HEK293 (cell line): ENCODE data around the gene MMP23B.

ENCODE experiments used
- FEZF1 ChIP-seq: fragments of 450-650 bp; formaldehyde crosslinking; IDR thresholded peaks from 2 replicates; pipeline ENCODE4 v1.5.1; 2016; ENCODE audit warnings: missing biosample characterization, missing genetic modification characterization
- GLIS1 ChIP-seq: fragments of 450-650 bp; formaldehyde crosslinking; IDR thresholded peaks from 2 replicates; pipeline ENCODE4 v1.5.1; 2016; ENCODE audit warnings: missing biosample characterization, missing genetic modification characterization
- SCRT2 ChIP-seq: fragments of 450-650 bp; formaldehyde crosslinking; IDR thresholded peaks from 2 replicates; pipeline ENCODE4 v1.5.1; 2016; ENCODE audit warnings: missing biosample characterization, missing genetic modification characterization
- SP7 ChIP-seq: fragments of 450-650 bp; formaldehyde crosslinking; IDR thresholded peaks from 2 replicates; pipeline ENCODE4 v1.5.1; 2016; ENCODE audit warnings: missing biosample characterization, missing genetic modification characterization
- TCF7L2 ChIP-seq: IDR thresholded peaks from 2 replicates; pipeline ENCODE4 v1.6.1; 2011; ENCODE audit warnings: low read depth, mild to moderate bottlenecking, inconsistent platforms, low read length, moderate library complexity, borderline replicate concordance
- ZBTB7A ChIP-seq: fragments of 450-650 bp; formaldehyde crosslinking; IDR thresholded peaks from 2 replicates; pipeline ENCODE4 v1.5.1; 2016; ENCODE audit warnings: low read depth, missing biosample characterization, missing genetic modification characterization
- ZFHX2 ChIP-seq: fragments of 450-650 bp; formaldehyde crosslinking; conservative IDR thresholded peaks from 2 replicates; pipeline ENCODE4 v1.5.1; 2016; ENCODE audit warnings: missing biosample characterization, missing genetic modification characterization
- ZNF184 ChIP-seq: fragments of 450-650 bp; IDR thresholded peaks from 2 replicates; pipeline ENCODE4 v1.5.1; 2018; ENCODE audit warnings: missing biosample characterization, mild to moderate bottlenecking, missing genetic modification characterization
- ZNF23 ChIP-seq: fragments of 450-650 bp; formaldehyde crosslinking; IDR thresholded peaks from 2 replicates; pipeline ENCODE4 v1.5.1; 2016; ENCODE audit warnings: missing biosample characterization, missing genetic modification characterization, borderline replicate concordance
- ZNF391 ChIP-seq: fragments of 450-650 bp; formaldehyde crosslinking; IDR thresholded peaks from 2 replicates; pipeline ENCODE4 v1.5.1; 2016; ENCODE audit warnings: low read depth, missing biosample characterization, missing genetic modification characterization, borderline replicate concordance
- ZSCAN30 ChIP-seq: fragments of 450-650 bp; IDR thresholded peaks from 2 replicates; pipeline ENCODE4 v1.5.1; 2018; ENCODE audit warnings: missing biosample characterization, mild to moderate bottlenecking, missing genetic modification characterization, moderate library complexity
- TF ChIP-seq, protein P1 (sequence below): fragments of 450-650 bp; formaldehyde crosslinking; IDR thresholded peaks from 2 replicates; pipeline ENCODE4 v1.5.1; 2017; ENCODE audit warnings: missing biosample characterization, missing genetic modification characterization
- TF ChIP-seq, protein P2 (sequence below): fragments of 450-650 bp; formaldehyde crosslinking; conservative IDR thresholded peaks from 2 replicates; pipeline ENCODE4 v1.5.1; 2016; ENCODE audit warnings: low read depth, missing biosample characterization, missing genetic modification characterization
- TF ChIP-seq, protein P3 (sequence below): fragments of 450-650 bp; formaldehyde crosslinking; IDR thresholded peaks from 2 replicates; pipeline ENCODE4 v1.5.1; 2016; ENCODE audit warnings: missing biosample characterization, missing genetic modification characterization
- TF ChIP-seq, protein P4 (sequence below): fragments of 450-650 bp; formaldehyde crosslinking; IDR thresholded peaks from 2 replicates; pipeline ENCODE4 v1.5.1; 2016; ENCODE audit warnings: missing biosample characterization, missing genetic modification characterization
- TF ChIP-seq, protein P5 (sequence below): fragments of 450-650 bp; formaldehyde crosslinking; IDR thresholded peaks from 2 replicates; pipeline ENCODE4 v1.5.1; 2016; ENCODE audit warnings: missing biosample characterization, missing genetic modification characterization
- TF ChIP-seq, protein P6 (sequence below): fragments of 450-650 bp; formaldehyde crosslinking; IDR thresholded peaks from 2 replicates; pipeline ENCODE4 v1.5.1; 2016; ENCODE audit warnings: missing biosample characterization, missing genetic modification characterization
- TF ChIP-seq, protein P7 (sequence below): fragments of 450-650 bp; formaldehyde crosslinking; IDR thresholded peaks from 2 replicates; pipeline ENCODE4 v1.5.1; 2016; ENCODE audit warnings: missing biosample characterization, missing genetic modification characterization
- TF ChIP-seq, protein P8 (sequence below): fragments of 450-650 bp; formaldehyde crosslinking; IDR thresholded peaks from 2 replicates; pipeline ENCODE4 v1.5.1; 2016; ENCODE audit warnings: missing biosample characterization, missing genetic modification characterization

Gene MMP23B

DNA sequence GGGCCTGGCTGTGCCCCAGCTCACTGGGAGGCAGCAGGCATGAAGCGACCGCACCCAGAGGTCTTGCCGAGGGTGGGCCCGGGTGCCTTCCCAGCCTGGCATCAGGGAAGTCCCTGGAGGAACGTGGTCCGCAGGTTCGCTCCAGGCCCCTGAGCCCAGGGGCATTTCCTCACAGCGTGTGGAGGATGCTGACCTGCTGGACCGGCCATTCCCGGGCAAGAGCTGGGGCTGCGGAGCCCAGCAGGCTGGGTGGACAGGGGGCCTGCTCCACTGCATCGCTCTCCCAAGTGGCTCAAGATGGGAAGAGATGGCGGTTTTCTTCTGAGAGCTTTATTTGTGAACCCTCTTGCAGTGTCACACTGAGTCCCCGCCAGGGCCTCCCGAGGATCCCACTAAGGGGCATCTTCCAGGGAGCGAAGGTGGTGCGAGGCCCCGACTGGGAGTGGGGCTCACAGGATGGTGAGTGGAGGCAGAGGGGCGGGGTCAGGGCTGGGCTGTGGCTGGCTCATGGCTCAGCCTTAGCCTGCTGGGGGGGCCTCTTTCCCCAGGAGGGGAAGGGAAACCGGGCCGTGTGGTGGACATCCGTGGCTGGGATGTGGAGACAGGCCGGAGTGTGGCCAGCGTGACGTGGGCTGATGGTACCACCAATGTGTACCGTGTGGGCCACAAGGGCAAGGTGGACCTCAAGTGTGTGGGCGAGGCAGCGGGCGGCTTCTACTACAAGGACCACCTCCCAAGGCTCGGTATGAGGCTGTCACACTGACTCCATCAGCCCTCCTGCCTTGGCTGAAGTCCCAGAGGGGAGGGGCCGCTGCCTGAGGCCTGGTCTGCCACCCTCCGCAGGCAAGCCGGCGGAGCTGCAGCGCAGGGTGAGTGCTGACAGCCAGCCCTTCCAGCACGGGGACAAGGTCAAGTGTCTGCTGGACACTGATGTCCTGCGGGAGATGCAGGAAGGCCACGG, 7.2 kb upstream of the MMP23B start (continued):
- TF ChIP-seq FEZF1 (tag by site-specific recombination) = no peak
- TF ChIP-seq, protein P1, sequence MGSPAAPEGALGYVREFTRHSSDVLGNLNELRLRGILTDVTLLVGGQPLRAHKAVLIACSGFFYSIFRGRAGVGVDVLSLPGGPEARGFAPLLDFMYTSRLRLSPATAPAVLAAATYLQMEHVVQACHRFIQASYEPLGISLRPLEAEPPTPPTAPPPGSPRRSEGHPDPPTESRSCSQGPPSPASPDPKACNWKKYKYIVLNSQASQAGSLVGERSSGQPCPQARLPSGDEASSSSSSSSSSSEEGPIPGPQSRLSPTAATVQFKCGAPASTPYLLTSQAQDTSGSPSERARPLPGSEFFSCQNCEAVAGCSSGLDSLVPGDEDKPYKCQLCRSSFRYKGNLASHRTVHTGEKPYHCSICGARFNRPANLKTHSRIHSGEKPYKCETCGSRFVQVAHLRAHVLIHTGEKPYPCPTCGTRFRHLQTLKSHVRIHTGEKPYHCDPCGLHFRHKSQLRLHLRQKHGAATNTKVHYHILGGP (tag by site-specific recombination) = no peak
- TF ChIP-seq, protein P2, sequence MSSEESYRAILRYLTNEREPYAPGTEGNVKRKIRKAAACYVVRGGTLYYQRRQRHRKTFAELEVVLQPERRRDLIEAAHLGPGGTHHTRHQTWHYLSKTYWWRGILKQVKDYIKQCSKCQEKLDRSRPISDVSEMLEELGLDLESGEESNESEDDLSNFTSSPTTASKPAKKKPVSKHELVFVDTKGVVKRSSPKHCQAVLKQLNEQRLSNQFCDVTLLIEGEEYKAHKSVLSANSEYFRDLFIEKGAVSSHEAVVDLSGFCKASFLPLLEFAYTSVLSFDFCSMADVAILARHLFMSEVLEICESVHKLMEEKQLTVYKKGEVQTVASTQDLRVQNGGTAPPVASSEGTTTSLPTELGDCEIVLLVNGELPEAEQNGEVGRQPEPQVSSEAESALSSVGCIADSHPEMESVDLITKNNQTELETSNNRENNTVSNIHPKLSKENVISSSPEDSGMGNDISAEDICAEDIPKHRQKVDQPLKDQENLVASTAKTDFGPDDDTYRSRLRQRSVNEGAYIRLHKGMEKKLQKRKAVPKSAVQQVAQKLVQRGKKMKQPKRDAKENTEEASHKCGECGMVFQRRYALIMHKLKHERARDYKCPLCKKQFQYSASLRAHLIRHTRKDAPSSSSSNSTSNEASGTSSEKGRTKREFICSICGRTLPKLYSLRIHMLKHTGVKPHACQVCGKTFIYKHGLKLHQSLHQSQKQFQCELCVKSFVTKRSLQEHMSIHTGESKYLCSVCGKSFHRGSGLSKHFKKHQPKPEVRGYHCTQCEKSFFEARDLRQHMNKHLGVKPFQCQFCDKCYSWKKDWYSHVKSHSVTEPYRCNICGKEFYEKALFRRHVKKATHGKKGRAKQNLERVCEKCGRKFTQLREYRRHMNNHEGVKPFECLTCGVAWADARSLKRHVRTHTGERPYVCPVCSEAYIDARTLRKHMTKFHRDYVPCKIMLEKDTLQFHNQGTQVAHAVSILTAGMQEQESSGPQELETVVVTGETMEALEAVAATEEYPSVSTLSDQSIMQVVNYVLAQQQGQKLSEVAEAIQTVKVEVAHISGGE (tag by site-specific recombination) = no peak
- peak; percentile 51; the same call in 1 of the 2 replicates for TF ChIP-seq SP7 (tag by site-specific recombination)
- TF ChIP-seq, protein P3, sequence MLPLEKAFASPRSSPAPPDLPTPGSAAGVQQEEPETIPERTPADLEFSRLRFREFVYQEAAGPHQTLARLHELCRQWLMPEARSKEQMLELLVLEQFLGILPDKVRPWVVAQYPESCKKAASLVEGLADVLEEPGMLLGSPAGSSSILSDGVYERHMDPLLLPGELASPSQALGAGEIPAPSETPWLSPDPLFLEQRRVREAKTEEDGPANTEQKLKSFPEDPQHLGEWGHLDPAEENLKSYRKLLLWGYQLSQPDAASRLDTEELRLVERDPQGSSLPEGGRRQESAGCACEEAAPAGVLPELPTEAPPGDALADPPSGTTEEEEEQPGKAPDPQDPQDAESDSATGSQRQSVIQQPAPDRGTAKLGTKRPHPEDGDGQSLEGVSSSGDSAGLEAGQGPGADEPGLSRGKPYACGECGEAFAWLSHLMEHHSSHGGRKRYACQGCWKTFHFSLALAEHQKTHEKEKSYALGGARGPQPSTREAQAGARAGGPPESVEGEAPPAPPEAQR = no peak
- TF ChIP-seq, protein P4, sequence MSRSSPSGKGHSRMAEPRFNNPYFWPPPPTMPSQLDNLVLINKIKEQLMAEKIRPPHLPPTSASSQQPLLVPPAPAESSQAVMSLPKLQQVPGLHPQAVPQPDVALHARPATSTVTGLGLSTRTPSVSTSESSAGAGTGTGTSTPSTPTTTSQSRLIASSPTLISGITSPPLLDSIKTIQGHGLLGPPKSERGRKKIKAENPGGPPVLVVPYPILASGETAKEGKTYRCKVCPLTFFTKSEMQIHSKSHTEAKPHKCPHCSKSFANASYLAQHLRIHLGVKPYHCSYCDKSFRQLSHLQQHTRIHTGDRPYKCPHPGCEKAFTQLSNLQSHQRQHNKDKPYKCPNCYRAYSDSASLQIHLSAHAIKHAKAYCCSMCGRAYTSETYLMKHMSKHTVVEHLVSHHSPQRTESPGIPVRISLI (tag by site-specific recombination) = no peak
- no peak for TF ChIP-seq ZNF184 (tag by site-specific recombination)
- no peak for TF ChIP-seq ZBTB7A (tag by site-specific recombination)
- TF ChIP-seq, protein P5, sequence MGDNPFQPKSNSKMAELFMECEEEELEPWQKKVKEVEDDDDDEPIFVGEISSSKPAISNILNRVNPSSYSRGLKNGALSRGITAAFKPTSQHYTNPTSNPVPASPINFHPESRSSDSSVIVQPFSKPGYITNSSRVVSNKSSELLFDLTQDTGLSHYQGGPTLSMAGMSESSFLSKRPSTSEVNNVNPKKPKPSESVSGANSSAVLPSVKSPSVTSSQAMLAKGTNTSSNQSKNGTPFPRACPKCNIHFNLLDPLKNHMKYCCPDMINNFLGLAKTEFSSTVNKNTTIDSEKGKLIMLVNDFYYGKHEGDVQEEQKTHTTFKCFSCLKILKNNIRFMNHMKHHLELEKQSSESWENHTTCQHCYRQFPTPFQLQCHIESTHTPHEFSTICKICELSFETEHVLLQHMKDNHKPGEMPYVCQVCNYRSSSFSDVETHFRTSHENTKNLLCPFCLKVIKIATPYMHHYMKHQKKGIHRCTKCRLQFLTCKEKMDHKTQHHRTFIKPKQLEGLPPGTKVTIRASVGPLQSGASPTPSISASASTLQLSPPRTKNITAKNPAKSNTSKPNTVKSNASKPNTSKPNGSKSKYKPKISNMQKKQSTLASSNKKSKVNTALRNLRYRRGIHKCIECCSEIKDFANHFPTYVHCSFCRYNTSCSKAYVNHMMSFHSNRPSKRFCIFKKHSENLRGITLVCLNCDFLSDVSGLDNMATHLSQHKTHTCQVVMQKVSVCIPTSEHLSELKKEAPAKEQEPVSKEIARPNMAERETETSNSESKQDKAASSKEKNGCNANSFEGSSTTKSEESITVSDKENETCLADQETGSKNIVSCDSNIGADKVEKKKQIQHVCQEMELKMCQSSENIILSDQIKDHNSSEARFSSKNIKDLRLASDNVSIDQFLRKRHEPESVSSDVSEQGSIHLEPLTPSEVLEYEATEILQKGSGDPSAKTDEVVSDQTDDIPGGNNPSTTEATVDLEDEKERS (tag by site-specific recombination) = no peak
- no peak for TF ChIP-seq ZNF391 (tag by site-specific recombination)
- TF ChIP-seq ZFHX2 = peak; percentile 88
- TF ChIP-seq ZSCAN30 = no peak
- no peak for TF ChIP-seq ZNF23 (tag by site-specific recombination)
- TF ChIP-seq, protein P6, sequence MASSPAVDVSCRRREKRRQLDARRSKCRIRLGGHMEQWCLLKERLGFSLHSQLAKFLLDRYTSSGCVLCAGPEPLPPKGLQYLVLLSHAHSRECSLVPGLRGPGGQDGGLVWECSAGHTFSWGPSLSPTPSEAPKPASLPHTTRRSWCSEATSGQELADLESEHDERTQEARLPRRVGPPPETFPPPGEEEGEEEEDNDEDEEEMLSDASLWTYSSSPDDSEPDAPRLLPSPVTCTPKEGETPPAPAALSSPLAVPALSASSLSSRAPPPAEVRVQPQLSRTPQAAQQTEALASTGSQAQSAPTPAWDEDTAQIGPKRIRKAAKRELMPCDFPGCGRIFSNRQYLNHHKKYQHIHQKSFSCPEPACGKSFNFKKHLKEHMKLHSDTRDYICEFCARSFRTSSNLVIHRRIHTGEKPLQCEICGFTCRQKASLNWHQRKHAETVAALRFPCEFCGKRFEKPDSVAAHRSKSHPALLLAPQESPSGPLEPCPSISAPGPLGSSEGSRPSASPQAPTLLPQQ (tag by site-specific recombination) = no peak
- no peak for TF ChIP-seq SCRT2 (tag by site-specific recombination)
- TF ChIP-seq, protein P7, sequence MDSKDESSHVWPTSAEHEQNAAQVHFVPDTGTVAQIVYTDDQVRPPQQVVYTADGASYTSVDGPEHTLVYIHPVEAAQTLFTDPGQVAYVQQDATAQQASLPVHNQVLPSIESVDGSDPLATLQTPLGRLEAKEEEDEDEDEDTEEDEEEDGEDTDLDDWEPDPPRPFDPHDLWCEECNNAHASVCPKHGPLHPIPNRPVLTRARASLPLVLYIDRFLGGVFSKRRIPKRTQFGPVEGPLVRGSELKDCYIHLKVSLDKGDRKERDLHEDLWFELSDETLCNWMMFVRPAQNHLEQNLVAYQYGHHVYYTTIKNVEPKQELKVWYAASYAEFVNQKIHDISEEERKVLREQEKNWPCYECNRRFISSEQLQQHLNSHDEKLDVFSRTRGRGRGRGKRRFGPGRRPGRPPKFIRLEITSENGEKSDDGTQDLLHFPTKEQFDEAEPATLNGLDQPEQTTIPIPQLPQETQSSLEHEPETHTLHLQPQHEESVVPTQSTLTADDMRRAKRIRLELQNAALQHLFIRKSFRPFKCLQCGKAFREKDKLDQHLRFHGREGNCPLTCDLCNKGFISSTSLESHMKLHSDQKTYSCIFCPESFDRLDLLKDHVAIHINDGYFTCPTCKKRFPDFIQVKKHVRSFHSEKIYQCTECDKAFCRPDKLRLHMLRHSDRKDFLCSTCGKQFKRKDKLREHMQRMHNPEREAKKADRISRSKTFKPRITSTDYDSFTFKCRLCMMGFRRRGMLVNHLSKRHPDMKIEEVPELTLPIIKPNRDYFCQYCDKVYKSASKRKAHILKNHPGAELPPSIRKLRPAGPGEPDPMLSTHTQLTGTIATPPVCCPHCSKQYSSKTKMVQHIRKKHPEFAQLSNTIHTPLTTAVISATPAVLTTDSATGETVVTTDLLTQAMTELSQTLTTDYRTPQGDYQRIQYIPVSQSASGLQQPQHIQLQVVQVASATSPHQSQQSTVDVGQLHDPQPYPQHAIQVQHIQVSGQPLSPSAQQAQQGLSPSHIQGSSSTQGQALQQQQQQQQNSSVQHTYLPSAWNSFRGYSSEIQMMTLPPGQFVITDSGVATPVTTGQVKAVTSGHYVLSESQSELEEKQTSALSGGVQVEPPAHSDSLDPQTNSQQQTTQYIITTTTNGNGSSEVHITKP (tag by site-specific recombination) = no peak
- peak; percentile 95 for TF ChIP-seq GLIS1 (tag by site-specific recombination)
- TF ChIP-seq, protein P8, sequence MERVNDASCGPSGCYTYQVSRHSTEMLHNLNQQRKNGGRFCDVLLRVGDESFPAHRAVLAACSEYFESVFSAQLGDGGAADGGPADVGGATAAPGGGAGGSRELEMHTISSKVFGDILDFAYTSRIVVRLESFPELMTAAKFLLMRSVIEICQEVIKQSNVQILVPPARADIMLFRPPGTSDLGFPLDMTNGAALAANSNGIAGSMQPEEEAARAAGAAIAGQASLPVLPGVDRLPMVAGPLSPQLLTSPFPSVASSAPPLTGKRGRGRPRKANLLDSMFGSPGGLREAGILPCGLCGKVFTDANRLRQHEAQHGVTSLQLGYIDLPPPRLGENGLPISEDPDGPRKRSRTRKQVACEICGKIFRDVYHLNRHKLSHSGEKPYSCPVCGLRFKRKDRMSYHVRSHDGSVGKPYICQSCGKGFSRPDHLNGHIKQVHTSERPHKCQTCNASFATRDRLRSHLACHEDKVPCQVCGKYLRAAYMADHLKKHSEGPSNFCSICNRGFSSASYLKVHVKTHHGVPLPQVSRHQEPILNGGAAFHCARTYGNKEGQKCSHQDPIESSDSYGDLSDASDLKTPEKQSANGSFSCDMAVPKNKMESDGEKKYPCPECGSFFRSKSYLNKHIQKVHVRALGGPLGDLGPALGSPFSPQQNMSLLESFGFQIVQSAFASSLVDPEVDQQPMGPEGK = peak; percentile 57
- no peak for TF ChIP-seq TCF7L2
